SW480 (cell line): ENCODE results near the gene PRR9.

ENCODE experiments used
- DNase-seq: peaks from one replicate; pipeline ENCODE4 v3.0.0-alpha.2; 2016; ENCODE audit warnings: low spot score

PRR9 gene

DNA sequence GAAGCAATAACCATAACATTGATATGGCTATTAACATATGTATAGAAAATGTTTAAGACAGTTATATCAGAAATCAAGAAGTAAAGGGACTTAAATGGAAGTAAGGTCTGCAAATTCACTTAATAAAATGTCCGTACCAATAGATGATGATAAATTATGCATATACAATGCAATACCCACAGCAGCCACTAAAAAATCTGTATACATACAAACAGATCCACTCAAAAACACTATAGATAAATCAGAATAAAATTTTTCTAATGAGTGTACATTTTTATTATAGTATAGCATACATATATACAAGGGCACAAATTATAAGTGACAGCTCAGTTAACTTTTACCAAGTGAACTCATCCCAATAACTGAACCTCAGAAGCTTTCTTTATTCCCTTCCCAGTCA, 48.1 kb downstream of the PRR9 start:
- no peak for DNase-seq
